ENCODE results near the gene KCNK13.
"Not testable (repeated sequence)": the region's sequence is repeated elsewhere in the genome, so short reads cannot be mapped to it uniquely, and the experiment has no call there.

GRCh38 chr14:90229942-90230341, 168.1 kb downstream of the KCNK13 start:
- not testable (repeated sequence) for TF ChIP-seq RARB (CRISPR knock-in tag; IDR thresholded peaks at IDR 0.05); ISL1 (CRISPR knock-in tag; IDR thresholded peaks at IDR 0.05); ESRRG (CRISPR knock-in tag; IDR thresholded peaks at IDR 0.05); ZNF8 (CRISPR knock-in tag; IDR thresholded peaks at IDR 0.05); OSR1 (CRISPR knock-in tag; IDR thresholded peaks at IDR 0.05); ZNF70 (CRISPR knock-in tag; IDR thresholded peaks at IDR 0.05); PATZ1 (CRISPR knock-in tag; IDR thresholded peaks at IDR 0.05; ENCODE audit: borderline replicate concordance); ZFP3 (CRISPR knock-in tag; IDR thresholded peaks at IDR 0.05)
